ENCODE measurements around the gene AUNIP.

Gene AUNIP

DNA sequence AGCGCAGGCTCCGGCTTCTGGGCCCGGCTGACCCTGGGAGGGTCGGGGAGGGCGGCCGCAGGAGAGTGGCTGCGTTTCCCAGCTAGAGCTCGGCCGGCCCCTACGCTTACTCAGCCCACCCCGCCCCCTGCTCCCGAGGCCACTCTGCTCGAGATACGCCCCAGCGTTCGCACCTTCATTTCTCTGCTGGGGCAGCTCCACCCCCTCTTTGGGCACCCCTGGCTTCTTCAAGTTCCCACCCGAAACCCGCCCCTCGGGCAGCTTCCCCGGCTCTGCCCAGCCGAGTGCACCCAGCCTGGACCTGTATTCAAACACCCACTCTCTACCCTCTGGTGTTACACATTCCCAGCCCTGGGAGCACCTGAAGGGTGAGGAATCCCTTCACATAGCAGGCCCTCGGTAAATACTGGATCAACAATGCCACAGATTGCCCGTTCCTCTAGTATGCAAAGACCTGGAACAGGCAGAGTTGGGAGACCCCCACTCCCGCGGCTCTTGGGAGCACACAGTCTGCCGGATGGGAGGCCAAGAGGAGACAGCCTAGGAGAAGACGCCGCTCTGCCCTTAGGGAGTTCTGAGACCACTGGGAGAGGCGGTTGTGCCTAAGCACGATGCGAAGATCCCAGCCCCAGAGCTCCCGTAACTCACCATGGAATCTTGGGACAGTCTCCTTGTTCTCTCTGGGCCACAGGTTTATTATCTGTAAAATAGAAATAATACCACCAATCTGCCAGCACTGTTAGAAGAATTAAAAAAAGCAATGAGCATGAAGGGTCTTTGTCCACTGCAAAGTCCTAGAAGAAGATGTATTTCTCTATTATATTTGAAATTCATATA lies 16.8 kb upstream of the AUNIP start:
- H3K14ac ChIP-seq (ENCODE audit: low read length): no peak overlapping the region
- H2BK12ac ChIP-seq (ENCODE audit: low read length): no peak overlapping the region
- peak overlapping the region; percentile 55 to 76 for H3K4me3 ChIP-seq (ENCODE audit: low read length in 2 of 2)
- H3K79me1 ChIP-seq (ENCODE audit: low read depth, low read length): peaks cover 1% of the 10 kb centered on the region
- peak overlapping the region; percentile 77 for H4K91ac ChIP-seq (ENCODE audit: low read depth, low read length, poor library complexity)
- no peak overlapping the region for H2BK5ac ChIP-seq (ENCODE audit: low read length)
- peak overlapping the region; percentile 76 for H2AK5ac ChIP-seq (ENCODE audit: low read depth, low read length)
- WGBS, 2 donors (ENCODE audit: extremely low coverage in 2 of 2, insufficient read length in 2 of 2, insufficient replicate concordance in 1 of 2): no CpG with 5 or more reads among the region's 32 CpGs
- H3K4ac ChIP-seq (ENCODE audit: low read length): no peak overlapping the region
- peak overlapping the region; percentile 90 for H3K4me2 ChIP-seq (ENCODE audit: insufficient read depth, low read length, poor library complexity, severe bottlenecking)
- H2BK120ac ChIP-seq (ENCODE audit: low read depth, low read length): no peak overlapping the region
- H2BK15ac ChIP-seq (ENCODE audit: low read length): peak overlapping the region; percentile 46
- peak overlapping the region; percentile 94 for H2AFZ ChIP-seq (ENCODE audit: low read length)
- no peak overlapping the region for H4K8ac ChIP-seq (ENCODE audit: low read depth, low read length)
- peak overlapping the region; percentile 94 for H3K18ac ChIP-seq (ENCODE audit: low read length)
- H3K27ac ChIP-seq (replicated peaks; ENCODE audit: low read length): peak overlapping the region; percentile 51
- H3K36me3 ChIP-seq (replicated peaks in 1 of 2; ENCODE audit: control insufficient read depth in 2 of 2, insufficient read depth in 2 of 2, low read length in 2 of 2): peaks cover 0 to 6% of the 10 kb centered on the region in 2 donors
- peaks cover 0 to 9% (median 0%) of the 10 kb centered on the region in 3 experiments for H3K27me3 ChIP-seq (ENCODE audit: control insufficient read depth in 3 of 3, insufficient read depth in 3 of 3, low read depth in 1 of 3, low read length in 3 of 3)
- H3K23ac ChIP-seq (ENCODE audit: low read depth, low read length, poor library complexity): peak overlapping the region; percentile 92
- peaks cover 9 to 22% of the 10 kb centered on the region in 2 donors for H3K4me1 ChIP-seq (ENCODE audit: control insufficient read depth in 2 of 2, insufficient read depth in 1 of 2, low read depth in 1 of 2, low read length in 2 of 2)
- DNase-seq (ENCODE audit: low spot score): no peak
- no peaks in the 10 kb centered on the region for H3K9me3 ChIP-seq (replicated peaks in 1 of 2; ENCODE audit: control insufficient read depth in 2 of 2, insufficient read depth in 1 of 2, low read depth in 1 of 2, low read length in 2 of 2)
- peak overlapping the region; percentile 50 for H3K9ac ChIP-seq (ENCODE audit: low read depth, low read length, poor library complexity)

DNA sequence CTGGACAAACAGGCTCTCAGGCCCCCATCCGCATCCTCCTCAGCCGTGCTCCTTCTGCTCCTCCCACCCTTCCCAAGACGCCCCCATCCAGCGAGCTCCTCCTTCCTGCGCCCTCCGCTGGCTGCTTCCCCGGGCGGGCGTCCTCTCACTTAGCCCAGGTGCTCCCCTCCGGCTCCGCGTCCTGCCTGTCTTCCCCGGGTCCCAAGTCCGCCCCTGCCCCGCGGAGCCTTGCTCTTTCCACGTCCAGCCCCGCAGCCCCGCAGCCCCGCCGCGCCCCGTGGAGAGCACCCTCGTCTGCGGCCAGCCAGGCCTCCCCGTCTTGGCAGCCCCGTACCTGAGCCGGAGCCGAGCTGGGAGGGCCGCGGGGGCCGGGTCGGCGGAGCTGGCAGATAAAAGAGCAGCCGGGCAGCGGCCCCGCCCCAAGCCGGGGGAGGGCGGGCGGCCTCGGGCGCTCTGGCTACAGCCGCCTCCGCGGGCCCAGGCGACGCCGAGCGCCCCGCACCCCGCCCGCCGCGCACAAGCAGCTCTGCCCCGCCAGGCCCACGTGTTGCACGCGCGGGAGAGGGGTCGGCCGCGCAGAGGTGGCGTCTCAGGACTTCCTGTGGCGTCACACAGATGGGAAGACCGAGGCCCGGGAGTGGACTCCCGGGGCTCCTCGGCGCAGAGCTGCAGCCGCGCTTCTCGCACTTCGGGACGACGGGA lies 16.0 kb upstream of the AUNIP start, which contains the start of gene PAQR7:
TSS of gene PAQR7 (minus strand) at position 555 of the 702 bp plus-strand sequence. CDS start 11,869 bp downstream, outside the sequence.
- peak within 1 kb of the TSS; percentile 55 to 76 for H3K4me3 ChIP-seq (ENCODE audit: low read length in 2 of 2)
- H4K91ac ChIP-seq (ENCODE audit: low read depth, low read length, poor library complexity): peak within 1 kb of the TSS; percentile 77
- peak within 1 kb of the TSS; percentile 94 for H2AFZ ChIP-seq (ENCODE audit: low read length)
- peaks cover 10 to 22% of the 10 kb centered on the region in 2 donors for H3K4me1 ChIP-seq (ENCODE audit: control insufficient read depth in 2 of 2, insufficient read depth in 1 of 2, low read depth in 1 of 2, low read length in 2 of 2)
- peak within 1 kb of the TSS; percentile 90 for H3K4me2 ChIP-seq (ENCODE audit: insufficient read depth, low read length, poor library complexity, severe bottlenecking)
- peaks cover 0 to 9% (median 0%) of the 10 kb centered on the region in 3 experiments for H3K27me3 ChIP-seq (ENCODE audit: control insufficient read depth in 3 of 3, insufficient read depth in 3 of 3, low read depth in 1 of 3, low read length in 3 of 3)
- H4K8ac ChIP-seq (ENCODE audit: low read depth, low read length): peak within 1 kb of the TSS; percentile 48
- H2BK5ac ChIP-seq (ENCODE audit: low read length): no peak within 1 kb of the TSS
- H3K36me3 ChIP-seq (replicated peaks in 1 of 2; ENCODE audit: control insufficient read depth in 2 of 2, insufficient read depth in 2 of 2, low read length in 2 of 2): peaks cover 0 to 6% of the 10 kb centered on the region in 2 donors
- DNase-seq (ENCODE audit: low spot score): peak; percentile 70
- H2AK5ac ChIP-seq (ENCODE audit: low read depth, low read length): peak within 1 kb of the TSS; percentile 99
- H3K27ac ChIP-seq (replicated peaks; ENCODE audit: low read length): peak within 1 kb of the TSS; percentile 51
- H3K23ac ChIP-seq (ENCODE audit: low read depth, low read length, poor library complexity): peak within 1 kb of the TSS; percentile 92
- H2BK12ac ChIP-seq (ENCODE audit: low read length): no peak within 1 kb of the TSS
- H3K9me3 ChIP-seq (replicated peaks in 1 of 2; ENCODE audit: control insufficient read depth in 2 of 2, insufficient read depth in 1 of 2, low read depth in 1 of 2, low read length in 2 of 2): no peaks in the 10 kb centered on the region
- peaks cover 1% of the 10 kb centered on the region for H3K79me1 ChIP-seq (ENCODE audit: low read depth, low read length)
- peak within 1 kb of the TSS; percentile 68 for H3K4ac ChIP-seq (ENCODE audit: low read length)
- peak within 1 kb of the TSS; percentile 75 for H3K14ac ChIP-seq (ENCODE audit: low read length)
- H2BK15ac ChIP-seq (ENCODE audit: low read length): peak within 1 kb of the TSS; percentile 46
- peak within 1 kb of the TSS; percentile 91 for H3K9ac ChIP-seq (ENCODE audit: low read depth, low read length, poor library complexity)
- peak within 1 kb of the TSS; percentile 96 for H3K18ac ChIP-seq (ENCODE audit: low read length)
- no CpG with 5 or more reads among the region's 75 CpGs for WGBS, 2 donors (ENCODE audit: extremely low coverage in 2 of 2, insufficient read length in 2 of 2, insufficient replicate concordance in 1 of 2)
- H2BK120ac ChIP-seq (ENCODE audit: low read depth, low read length): no peak within 1 kb of the TSS

DNA sequence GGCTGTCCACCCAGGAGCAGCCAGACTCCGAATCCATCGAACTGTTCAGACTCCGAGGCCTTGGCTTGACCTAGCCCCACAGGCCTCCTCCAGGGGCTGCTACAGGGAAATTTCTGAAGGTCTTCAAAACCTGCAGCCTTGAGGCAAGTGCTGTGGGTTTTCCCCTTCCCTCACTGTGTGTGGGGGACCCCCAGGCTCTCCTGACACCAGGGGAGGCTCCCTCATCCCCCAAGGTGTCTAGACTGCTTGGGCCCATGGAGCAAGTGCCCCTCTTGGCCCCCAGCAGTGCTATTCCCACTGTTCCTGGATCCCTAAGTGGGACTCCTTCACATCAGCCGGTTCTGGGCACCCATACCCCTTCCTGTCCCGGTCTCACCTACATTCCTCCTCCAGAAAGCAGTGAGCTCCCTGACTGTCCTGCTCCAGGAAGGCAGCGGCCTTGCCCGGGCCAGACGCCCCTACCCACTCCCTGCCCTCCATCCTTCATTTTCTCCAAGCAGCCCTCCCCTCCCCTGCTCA lies 15.4 kb upstream of the AUNIP start:
- Histone ChIP-seq H3K36me3 (replicated peaks in 1 of 2; ENCODE audit: control insufficient read depth in 2 of 2, insufficient read depth in 2 of 2, low read length in 2 of 2) (peaks cover 0 to 6% of the 10 kb centered on the region in 2 donors), H3K9ac (ENCODE audit: low read depth, low read length, poor library complexity) (peak overlapping the region; percentile 91), H3K4me1 (ENCODE audit: control insufficient read depth in 2 of 2, insufficient read depth in 1 of 2, low read depth in 1 of 2, low read length in 2 of 2) (peaks cover 16 to 22% of the 10 kb centered on the region in 2 donors), H3K27me3 (ENCODE audit: control insufficient read depth in 3 of 3, insufficient read depth in 3 of 3, low read depth in 1 of 3, low read length in 3 of 3) (peaks cover 0 to 9% (median 0%) of the 10 kb centered on the region in 3 experiments), H3K23ac (ENCODE audit: low read depth, low read length, poor library complexity) (peak overlapping the region; percentile 92), H2BK120ac (ENCODE audit: low read depth, low read length) (no peak overlapping the region), H4K91ac (ENCODE audit: low read depth, low read length, poor library complexity) (no peak overlapping the region), H3K4me2 (ENCODE audit: insufficient read depth, low read length, poor library complexity, severe bottlenecking) (peak overlapping the region; percentile 78), H3K18ac (ENCODE audit: low read length) (peak overlapping the region; percentile 96), H3K14ac (ENCODE audit: low read length) (peak overlapping the region; percentile 75), H4K8ac (ENCODE audit: low read depth, low read length) (peak overlapping the region; percentile 48), H3K27ac (replicated peaks; ENCODE audit: low read length) (no peak overlapping the region), H2BK5ac (ENCODE audit: low read length) (no peak overlapping the region), H3K4me3 (ENCODE audit: low read length in 2 of 2) (peak overlapping the region; percentile 55 to 76), H2AFZ (ENCODE audit: low read length) (peak overlapping the region; percentile 94), H3K79me1 (ENCODE audit: low read depth, low read length) (peaks cover 1% of the 10 kb centered on the region), H3K4ac (ENCODE audit: low read length) (peak overlapping the region; percentile 68), H2BK15ac (ENCODE audit: low read length) (peak overlapping the region; percentile 46), H2BK12ac (ENCODE audit: low read length) (no peak overlapping the region), H2AK5ac (ENCODE audit: low read depth, low read length) (peak overlapping the region; percentile 99), H3K9me3 (replicated peaks in 1 of 2; ENCODE audit: control insufficient read depth in 2 of 2, insufficient read depth in 1 of 2, low read depth in 1 of 2, low read length in 2 of 2) (no peaks in the 10 kb centered on the region)
- no CpG with 5 or more reads among the region's 8 CpGs for WGBS, 2 donors (ENCODE audit: extremely low coverage in 2 of 2, insufficient read length in 2 of 2, insufficient replicate concordance in 1 of 2)
- DNase-seq (ENCODE audit: low spot score): no peak
